Lower leg skin (tissue), 4 donors: ENCODE measurements around the gene ZNF541. TPM values are rescaled to one million over a fixed set of nuclear protein-coding genes. Genes with fewer than 3 reads are reported as not detected.
"Not testable (repeated sequence)": the region's sequence is repeated elsewhere in the genome, so short reads cannot be mapped to it uniquely, and the experiment has no call there.

Experiments used
- DNase-seq, 2 donors: peaks; one replicate each; pipeline ENCODE4 v3.0.0-alpha.2; 2019; ENCODE audit warnings: low spot score in 2 of 2
- H3K4me3 ChIP-seq: fragments of 200-600 bp; sonication (generic); 2 replicates; pipeline ENCODE4 v1.5.1; 2017; ENCODE audit warnings: mild to moderate bottlenecking, low read depth; ENCODE audit not compliant: poor library complexity, severe bottlenecking
- CTCF ChIP-seq, 3 donors: fragments of 450-650 bp; IDR thresholded peaks; one replicate each; pipeline ENCODE4 v1.5.1; 2016; ENCODE audit warnings: antibody characterized with exemption in 3 of 3, mild to moderate bottlenecking in 3 of 3, moderate library complexity in 2 of 3
- POLR2A ChIP-seq, 2 donors: fragments of 450-650 bp; IDR thresholded peaks; one replicate each; pipeline ENCODE4 v1.6.1; 2016 to 2017; ENCODE audit warnings: antibody characterized with exemption in 2 of 2, mild to moderate bottlenecking in 1 of 2, moderate library complexity in 1 of 2
- WGBS, 2 donors: methylation state at CpG; one replicate each; pipeline ENCODE4 v1.1.5; 2018; 5-methylcytosine and 5-hydroxymethylcytosine counted together
- intact Hi-C: fragments of 100-400 bp; cut with DNase I; formaldehyde crosslinking; loops from one replicate; pipeline ENCODE4 v1.15.0; 2023; ENCODE audit warnings: low total_unique reads
- total RNA-seq, 4 donors: library from RNA; depleted of rRNA; stranded (reverse); fragments of >200 nt; gene quantifications; one replicate each; pipeline ENCODE4 v1.1.0, GENCODE V29; 2016

ZNF541 gene
- total RNA-seq, 4 donors from 2014 or later, result 0.08 to 1.5 (median 0.69) TPM; not detected in 1

DNA sequence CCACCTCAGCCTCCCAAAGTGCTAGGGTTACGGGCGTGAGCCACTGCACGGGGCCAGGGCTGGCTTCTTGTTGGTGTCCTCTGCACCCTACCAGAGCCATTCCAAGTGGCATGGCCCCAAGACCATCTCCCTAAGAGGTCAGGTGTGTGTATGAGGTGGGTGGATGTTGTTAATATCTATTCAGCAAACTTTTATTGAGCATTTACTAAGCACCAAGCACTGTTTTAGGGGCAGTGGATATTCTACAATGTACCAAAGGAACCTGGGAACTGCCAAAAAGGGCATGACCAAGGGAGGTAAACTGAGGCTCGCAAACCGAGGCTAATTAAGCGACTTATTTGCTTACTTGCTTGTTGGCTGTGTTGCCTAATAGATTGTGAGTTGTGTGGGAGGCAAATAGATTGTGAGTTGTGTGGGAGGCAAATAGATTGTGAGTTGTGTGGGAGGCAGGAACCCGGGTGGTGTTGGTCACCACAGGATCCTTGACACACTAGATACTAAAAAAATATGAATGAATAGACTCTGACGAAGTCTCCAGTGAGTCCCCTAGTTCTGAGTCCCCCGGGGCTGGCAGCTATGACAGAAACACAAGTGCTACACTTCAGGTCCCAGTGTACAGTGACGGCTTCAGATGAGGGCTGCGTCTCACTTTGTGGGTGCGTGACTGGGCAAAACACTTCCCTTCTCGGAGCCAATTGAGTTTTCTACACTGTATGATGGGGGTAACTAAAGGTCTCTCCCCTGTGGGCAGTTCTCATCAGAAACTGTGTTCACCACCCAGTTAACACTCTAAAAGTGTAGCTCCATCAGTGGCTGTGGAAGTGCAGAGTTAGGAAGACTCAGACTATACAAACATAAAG is 31.0 kb upstream of the ZNF541 start:
- H3K4me3 ChIP-seq, result no peak overlapping the region
- 59 to 63% methylated on average over 12 to 13 of the region's 13 CpGs for WGBS, 2 donors
- TF ChIP-seq POLR2A (IDR thresholded peaks at IDR 0.05) (no peak), CTCF (IDR thresholded peaks at IDR 0.05) (no peak)
- intact Hi-C loops, result no loop called here
- no peak for DNase-seq

GRCh38 chr19:47601180-47601904 is 28.4 kb upstream of the ZNF541 start:
- DNase-seq, result peak in 1 of 2 donors; percentile 49
- 59 to 66% methylated on average over 17 of the region's 17 CpGs for WGBS, 2 donors

DNA sequence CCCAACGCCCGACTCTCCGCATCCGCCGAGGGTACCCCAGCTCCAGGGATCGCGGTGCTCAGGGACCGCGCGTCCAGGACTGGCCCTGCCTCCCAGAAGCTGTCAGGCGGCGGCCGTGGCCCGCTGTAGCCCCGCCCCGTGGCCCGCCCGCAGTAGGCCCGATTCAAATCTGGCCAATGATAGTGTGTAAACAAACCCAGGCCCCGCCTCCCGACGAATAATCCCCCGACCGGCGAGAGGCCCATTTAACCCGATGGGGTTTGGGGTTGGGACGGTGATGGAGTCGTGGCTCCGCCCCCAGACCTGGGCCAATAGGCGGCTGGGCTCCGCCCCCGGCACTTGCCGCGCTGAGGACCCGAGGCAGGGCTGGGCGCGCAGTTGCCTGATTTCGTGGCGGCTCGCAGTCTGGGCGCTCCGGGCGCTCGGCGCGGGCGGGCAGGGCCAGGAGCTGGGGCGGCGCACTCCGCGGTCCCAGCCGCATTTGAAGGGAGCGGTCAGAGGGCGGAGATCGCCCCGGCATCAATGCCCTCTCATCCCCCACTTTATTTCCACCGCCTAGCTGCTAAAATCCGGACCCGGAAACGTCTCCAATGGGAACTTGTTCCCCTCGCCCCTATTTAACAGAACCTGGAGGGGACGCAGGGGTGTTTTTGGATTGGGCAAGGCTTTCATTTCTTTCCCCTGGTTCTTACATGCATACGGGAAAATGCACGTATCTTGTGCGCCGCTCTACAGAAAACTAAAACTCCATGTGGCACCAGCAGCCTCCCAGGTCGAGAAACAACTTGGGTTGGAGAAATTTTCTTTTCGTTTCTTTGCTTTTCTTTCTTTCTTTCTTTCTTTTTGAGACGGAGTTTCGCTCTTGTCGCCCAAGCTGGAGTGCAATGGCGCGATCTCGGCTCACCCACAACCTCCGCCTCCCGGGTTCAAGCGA is 27.6 kb upstream of the ZNF541 start:
- WGBS, 2 donors, result 5 to 6% methylated on average over 48 to 69 of the region's 77 CpGs
- DNase-seq, result peak; percentile 100
- TF ChIP-seq POLR2A (IDR thresholded peaks at IDR 0.05), result peak in 1 of 2 donors; percentile 50
- no peak for TF ChIP-seq CTCF (IDR thresholded peaks at IDR 0.05)
- H3K4me3 ChIP-seq, result peak overlapping the region; percentile 31
- intact Hi-C loops, result no loop called here

More at GRCh38 chr19:47601180-47601904, 28.4 kb upstream of the ZNF541 start:
- no peak overlapping the region for H3K4me3 ChIP-seq
- no peak for TF ChIP-seq CTCF (IDR thresholded peaks at IDR 0.05)
- no peak for TF ChIP-seq POLR2A (IDR thresholded peaks at IDR 0.05)
- intact Hi-C loops, result no loop called here

- DNase-seq, H3K4me3 ChIP-seq: not testable (repeated sequence)
- WGBS, 2 donors, result 30 to 37% methylated on average over 25 of the region's 25 CpGs
- intact Hi-C loops, result loop anchor here (10.0 kb wide), 1 partner anchor 75 kb away; no protein-coding TSS in a partner anchor
Measured at GRCh38 chr19:47599671-47600245, 26.8 kb upstream of the ZNF541 start.

DNA sequence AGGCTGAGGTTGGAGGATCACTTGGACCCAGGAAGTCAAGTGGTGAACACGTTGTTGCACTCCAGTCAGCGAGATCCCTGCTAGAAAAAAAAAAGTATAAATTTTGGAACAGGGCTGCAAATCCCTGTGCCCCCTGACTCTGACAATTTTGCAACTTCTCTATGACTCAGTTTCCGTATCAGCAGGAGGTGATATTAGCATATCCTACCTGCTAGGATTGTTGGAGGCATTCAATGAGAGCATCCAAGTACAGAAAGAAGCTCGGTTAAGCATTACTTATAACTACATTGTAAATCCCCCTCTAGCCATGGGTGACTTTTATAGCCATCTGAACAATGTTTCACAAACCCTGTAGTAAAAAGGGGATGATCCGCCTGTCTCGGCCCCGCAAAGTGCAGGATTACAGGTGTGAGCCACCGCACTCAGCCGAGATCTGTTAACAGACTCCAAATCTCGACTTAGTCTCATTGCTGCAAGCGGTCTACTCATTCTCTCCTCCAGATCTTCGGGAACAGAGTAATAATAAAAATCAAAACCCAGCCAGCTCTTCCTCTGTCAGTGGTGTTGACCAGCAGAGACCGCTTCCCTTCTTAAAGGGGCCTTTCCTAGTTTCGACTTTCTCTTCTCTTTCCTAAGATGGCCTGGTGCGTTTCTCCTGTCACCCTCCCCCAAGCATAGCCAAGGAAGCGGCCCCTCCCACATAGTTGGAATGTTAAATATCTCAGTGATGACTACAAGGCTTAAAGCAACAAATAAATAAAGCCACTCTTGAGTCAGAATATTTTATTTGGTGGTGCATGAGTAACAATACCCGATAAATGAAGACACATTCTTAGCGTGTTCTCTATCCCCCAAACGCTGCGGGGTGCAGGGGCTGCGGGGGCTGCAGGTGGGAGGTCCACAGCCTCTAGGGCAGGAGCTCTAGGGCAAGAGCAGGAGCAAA is 25.7 kb upstream of the ZNF541 start:
- TF ChIP-seq CTCF (IDR thresholded peaks at IDR 0.05) (no peak), POLR2A (IDR thresholded peaks at IDR 0.05) (no peak)
- peak; percentile 66 to 89 for DNase-seq
- H3K4me3 ChIP-seq, result no peak overlapping the region
- intact Hi-C loops, result loop anchor here (10.0 kb wide), 1 partner anchor 74 kb away; no protein-coding TSS in a partner anchor
- 14 to 16% methylated on average over 21 of the region's 21 CpGs for WGBS, 2 donors
